Lung microvascular endothelial cell (primary cell): ENCODE measurements around the gene PITX3. TPM values are rescaled to one million over a fixed set of nuclear protein-coding genes. Genes with fewer than 3 reads are reported as not detected.

ENCODE experiments used
- DNase-seq, 2 donors: peaks; one replicate each; pipeline versions ENCODE4 v3.0.0 to v3.0.0-alpha.2; 2010; ENCODE audit warnings: low read depth in 2 of 2
- total RNA-seq: library from RNA; depleted of rRNA; stranded (reverse); fragments of >200 nt; gene quantifications from 2 replicates; pipeline ENCODE4 v1.2.1, GENCODE V29; 2014

The PITX3 gene
- total RNA-seq, 1 donor from 2014 or later: not detected

DNA sequence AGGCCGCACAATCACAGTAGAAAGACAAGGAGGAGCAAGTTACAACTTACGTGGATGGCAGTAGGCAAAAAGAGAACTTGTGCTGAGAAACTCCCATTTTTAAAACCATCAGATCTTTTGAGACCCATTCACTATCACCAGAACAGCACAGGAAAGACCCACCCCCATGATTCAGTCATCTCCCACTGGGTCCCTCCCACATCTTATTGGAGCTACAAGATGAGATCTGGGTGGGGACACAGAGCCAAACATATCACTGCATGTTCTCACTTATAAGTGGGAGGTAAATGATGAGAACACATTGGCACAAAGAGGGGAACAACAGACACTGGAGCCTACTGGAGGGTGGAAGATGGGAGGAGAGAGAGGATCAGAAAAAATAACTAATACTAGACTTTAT lies 56.7 kb downstream of the PITX3 start:
- DNase-seq: no peak

Other genes starting within 250 kb of the PITX3 start
- gene ARMH3, start 185.3 kb downstream of the PITX3 start, total RNA-seq: 4.1 and 4.8 TPM in 2 replicates
- gene HPS6, start 176.2 kb downstream of the PITX3 start, total RNA-seq: 22.7 and 31.5 TPM in 2 replicates
- gene LDB1, start 121.1 kb downstream of the PITX3 start, total RNA-seq: 31.4 and 41.1 TPM in 2 replicates
- gene PPRC1, start 108.5 kb downstream of the PITX3 start, total RNA-seq: 5.7 and 8.9 TPM in 2 replicates
- 15.7 and 18.3 TPM in 2 replicates for gene NOLC1, start 89.1 kb downstream of the PITX3 start, total RNA-seq
- not detected in 2 replicates for gene ELOVL3, start 15.2 kb downstream of the PITX3 start, total RNA-seq
- gene GBF1, start 4.0 kb upstream of the PITX3 start, total RNA-seq: 10.3 and 10.9 TPM in 2 replicates
- gene NFKB2, start 154.2 kb upstream of the PITX3 start, total RNA-seq: 12.0 and 16.9 TPM in 2 replicates
- gene PSD, start 177.3 kb upstream of the PITX3 start, total RNA-seq: under 0.01 and 0.60 TPM in 2 replicates
- 4.8 and 6.3 TPM in 2 replicates for gene FBXL15, start 179.3 kb upstream of the PITX3 start, total RNA-seq
- 32.9 and 36.3 TPM in 2 replicates for gene CUEDC2, start 191.1 kb upstream of the PITX3 start, total RNA-seq
- 0.22 TPM in 1 of 2 replicates, not detected in the other for gene C10orf95, start 210.0 kb upstream of the PITX3 start, total RNA-seq